HG03196 (cell line): ENCODE data around the gene EZH1.
A peak's percentile ranks its signal among the peaks of the same experiment; 100 is the strongest.

Experiments
- ATAC-seq: cut with Tn5 transposase; IDR thresholded peaks from one replicate; pipeline ENCODE4 v1.9.1; 2021; ENCODE audit not compliant: unreplicated experiment

Gene EZH1

DNA sequence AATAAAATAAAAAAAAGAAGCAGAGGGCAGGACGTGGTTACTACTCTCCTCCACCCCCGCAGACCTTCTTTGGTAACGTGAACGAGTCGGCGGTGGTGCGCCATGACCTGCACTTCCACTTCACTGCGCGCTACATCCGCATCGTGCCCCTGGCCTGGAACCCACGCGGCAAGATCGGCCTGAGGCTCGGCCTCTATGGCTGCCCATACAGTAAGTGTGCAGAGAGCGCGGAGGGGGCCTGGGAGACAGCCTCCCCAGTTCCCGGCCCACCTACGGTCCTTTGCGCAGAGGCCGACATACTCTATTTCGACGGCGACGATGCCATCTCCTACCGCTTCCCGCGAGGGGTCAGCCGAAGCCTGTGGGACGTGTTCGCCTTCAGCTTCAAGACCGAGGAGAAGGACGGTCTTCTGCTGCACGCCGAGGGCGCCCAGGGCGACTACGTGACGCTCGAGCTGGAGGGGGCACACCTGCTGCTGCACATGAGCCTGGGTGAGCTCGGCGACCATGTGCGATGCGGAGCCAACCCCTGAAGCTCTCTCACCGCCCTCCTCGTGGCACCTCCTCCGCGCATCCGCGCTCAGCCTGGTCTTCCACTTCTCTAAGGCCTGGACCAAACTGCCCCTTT is 59.8 kb downstream of the EZH1 start:
- ATAC-seq = no peak

DNA sequence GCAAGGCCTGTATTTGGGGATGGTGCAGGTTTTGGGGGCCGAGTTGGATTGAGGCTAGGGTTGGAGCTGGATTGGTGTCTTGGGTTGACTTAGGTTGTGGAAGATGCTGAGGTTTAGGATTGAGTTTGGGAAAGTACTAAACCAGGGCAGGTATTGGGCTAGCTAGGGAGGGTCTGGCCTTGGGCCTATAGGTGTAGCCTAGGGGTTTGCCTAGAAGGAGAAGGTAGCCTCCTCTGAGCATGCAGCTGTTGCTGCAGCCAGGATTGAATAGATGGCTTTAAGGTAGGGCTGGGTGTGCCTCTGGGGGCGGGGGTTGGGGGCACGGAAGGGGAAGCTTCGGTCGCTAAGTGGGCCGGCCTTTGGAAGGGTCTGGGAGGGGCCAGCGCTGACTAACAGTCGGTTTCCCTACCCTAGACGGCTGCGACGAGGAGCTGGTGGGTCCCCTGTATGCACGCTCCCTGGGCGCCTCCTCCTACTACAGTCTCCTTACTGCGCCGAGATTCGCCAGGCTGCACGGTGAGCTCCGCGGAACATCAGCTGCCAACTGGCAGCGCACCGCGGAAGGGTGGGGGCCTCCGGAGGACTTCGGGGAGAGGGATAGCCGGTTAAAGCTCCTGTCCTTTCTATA is 61.3 kb downstream of the EZH1 start:
- ATAC-seq = no peak

DNA sequence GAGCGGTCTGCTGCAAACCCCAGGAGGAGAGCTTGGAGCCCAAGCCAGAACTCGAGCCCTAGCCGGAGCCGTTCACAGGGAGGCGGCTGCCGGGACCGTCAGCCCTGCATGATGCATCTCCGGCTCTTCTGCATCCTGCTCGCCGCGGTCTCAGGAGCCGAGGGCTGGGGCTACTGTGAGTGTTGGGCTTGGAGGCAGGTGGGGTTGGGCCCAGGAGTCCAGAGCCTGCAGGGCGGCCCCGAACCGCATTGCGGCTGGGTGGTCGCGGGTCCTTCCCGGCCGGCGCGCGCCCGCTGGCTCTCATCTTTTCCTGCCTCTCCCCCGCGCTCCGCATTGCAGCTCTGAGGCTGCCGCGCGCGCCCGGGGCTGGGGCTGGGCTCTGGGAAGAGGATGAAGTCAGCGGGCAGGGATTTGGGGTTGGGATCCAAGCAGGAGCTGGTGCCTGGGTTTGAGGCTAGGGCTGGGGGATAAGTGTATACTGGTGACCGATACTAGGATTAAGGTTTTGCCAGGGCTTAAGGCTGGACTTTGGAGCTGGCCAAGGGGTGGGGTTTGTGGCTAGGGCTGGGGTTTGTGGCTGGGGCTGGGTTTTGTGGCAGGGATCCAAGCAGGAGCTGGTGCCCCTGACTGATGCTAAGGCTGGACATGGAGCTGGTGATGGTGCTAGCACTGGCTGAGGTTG is 62.0 kb downstream of the EZH1 start:
- no peak for ATAC-seq

DNA sequence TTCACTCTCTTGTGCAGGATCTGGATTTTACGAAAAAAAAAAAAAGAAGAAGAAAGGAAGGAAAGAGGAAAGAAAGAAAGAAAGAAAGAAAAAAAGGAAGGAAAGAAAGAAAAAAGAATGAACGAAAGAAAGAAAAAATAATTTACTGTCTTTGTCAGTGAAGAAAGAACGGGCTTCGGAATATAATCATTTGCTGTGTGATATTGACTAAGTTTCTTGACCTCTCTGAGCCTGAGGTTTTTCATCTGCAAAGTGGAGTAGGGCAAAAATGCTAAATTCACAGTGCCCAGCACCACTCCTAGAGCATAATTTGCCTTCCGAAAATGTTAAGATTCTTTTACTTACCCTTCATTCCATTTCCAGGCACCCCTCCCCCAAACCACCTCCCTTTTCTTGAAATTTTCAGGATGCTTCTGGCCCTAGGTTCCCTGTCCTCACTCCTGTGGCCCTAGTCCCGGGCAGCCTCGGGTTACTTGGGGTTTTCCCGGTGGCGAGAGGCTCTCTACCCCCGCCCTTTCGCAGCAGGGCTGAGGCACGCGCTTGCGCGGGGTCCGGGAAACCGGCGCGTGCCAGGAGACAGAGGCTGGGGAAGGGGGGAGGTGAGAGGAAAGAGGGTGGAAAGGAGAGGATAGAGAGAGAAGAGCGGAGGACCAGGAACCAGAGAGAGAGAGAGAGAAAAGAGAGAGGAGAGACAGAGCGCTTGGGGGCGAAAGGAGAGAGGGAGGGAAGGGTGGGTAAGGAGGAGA is 62.7 kb downstream of the EZH1 start, which contains the start of gene CNTNAP1:
TSS of gene CNTNAP1 (plus strand) at position 556 of the 746 bp plus-strand sequence. CDS start 299 bp downstream, outside the sequence.
- no peak for ATAC-seq

DNA sequence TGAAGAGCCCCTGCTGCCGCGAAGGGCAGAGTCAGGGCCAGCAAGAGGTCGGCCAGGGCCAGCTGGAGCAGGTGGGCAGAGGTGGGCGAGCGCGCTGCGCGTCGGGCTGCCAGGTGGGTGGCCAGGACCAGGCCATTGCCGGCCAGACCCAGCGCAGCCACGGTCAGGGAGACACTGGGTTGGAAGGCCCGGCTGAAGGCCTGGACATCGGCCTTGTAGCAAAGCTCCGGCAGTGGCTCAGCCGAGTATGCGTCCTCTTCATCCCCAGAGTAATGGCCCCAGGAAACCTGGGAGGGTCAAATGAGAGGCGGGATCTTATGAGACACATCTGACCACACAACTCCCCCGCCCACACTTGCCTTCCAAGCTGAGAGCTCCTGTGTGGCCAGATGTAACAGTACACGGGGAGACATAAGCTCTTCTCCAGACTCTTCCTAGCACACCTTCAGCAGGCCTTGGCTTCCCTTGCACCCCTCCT is 64.5 kb downstream of the EZH1 start:
- ATAC-seq = no peak

DNA sequence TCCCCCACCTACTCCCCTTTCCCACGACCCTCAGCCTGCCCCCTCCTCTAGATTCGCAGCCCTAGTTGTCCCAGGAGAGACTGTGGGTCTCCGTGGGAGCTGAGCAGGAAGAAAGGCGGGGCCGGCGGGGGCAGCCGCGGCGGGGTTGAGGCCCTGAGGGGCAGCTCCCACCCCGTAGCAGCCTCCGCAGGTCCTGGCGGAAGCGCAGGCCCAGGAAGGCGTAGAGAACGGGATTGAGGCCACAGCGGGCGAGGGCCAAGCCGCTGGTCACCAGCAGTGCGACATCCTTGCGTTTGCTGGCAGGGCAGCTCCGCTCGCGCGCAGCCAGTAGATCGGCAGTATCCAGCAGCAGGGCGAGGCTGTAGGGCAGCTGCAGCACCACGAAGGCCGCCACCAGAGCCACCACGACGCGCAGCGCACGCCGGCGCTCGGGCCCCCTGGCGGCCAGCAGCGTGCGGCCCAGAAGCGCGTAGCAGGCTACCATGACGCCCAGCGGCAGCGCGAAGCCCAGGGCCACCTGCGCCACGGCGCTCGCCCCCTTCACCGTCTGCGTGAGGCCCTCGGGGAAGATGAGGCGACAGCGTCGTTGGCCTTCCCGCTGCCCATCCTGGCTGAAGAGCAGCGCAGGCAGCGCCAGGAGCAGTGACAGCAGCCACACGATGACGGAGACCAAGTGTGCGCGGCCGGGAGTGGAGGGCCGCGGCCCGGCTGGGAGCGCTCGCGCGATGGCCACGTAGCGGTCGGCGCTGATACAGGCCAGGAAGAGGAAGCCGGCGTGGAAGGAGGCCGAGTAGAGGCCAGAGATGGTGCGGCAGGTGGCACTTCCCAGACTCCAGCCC is 65.1 kb downstream of the EZH1 start:
- ATAC-seq = no peak

DNA sequence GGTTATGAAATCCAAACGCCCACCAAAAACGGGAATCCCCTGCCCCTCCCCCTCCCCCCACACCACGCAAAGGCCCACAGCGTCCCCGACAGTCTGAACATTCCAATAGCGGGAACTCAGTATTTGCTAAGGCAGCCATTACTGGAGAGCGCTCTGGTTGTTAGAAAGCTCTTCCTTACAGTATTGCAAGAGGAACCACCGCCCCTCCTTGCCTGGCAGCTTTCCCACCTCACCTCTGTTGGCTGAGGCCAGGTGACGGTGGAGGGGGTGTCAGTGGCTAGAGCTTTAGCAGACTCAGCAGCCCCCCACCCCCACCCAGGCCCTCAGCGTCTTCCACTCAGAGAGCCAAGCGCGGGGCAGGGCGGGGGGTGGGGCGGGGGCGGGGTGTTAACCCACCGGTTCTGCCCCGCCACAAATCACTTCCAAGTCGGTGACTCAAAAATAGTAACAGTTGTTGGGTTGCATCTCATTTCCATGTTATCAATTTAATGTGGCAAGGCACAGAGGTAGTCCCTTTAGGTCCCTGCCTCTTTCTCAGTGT is 65.8 kb downstream of the EZH1 start:
- no peak for ATAC-seq

DNA sequence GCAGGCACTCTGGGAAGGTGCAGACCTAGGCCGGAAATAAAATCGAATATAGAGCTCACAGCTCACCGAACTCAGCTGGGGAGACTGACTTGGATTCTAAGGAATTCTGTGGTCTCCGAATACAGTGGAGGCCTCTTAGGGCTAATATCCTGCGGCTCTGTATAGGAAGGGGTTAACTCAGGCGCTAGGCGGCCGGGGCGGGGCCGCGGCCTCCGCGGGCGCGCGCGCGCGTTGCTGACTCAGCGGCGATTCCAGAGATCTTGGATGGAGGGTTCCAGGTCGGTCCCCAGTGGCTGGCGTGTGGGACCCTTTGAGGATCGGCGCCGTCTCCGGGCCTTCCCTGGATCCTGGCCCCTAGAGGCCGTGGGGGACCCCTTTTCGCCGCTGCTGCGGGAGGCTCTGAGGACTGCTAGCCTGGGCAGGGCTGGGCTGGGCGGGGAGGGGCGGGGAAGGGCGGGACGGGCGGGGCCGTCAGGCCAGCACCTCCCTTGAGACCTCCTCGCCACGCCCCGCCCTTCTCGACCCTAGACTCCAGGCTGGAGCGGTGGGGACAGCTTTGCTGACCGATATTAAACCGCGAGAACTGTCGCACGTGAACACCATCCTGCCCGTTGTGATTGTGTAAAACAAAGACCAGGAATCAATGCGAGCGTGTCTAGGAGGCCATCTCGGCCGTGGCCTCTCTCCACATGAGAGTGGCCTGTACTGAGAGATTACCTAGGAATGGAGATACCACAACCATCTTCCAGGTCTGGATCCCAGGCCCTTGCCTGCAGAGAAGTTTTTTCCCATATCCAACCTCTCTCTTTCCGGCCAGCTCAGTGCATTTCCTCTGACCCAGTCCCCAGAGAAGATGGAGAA is 66.7 kb downstream of the EZH1 start:
- peak; percentile 27 for ATAC-seq

DNA sequence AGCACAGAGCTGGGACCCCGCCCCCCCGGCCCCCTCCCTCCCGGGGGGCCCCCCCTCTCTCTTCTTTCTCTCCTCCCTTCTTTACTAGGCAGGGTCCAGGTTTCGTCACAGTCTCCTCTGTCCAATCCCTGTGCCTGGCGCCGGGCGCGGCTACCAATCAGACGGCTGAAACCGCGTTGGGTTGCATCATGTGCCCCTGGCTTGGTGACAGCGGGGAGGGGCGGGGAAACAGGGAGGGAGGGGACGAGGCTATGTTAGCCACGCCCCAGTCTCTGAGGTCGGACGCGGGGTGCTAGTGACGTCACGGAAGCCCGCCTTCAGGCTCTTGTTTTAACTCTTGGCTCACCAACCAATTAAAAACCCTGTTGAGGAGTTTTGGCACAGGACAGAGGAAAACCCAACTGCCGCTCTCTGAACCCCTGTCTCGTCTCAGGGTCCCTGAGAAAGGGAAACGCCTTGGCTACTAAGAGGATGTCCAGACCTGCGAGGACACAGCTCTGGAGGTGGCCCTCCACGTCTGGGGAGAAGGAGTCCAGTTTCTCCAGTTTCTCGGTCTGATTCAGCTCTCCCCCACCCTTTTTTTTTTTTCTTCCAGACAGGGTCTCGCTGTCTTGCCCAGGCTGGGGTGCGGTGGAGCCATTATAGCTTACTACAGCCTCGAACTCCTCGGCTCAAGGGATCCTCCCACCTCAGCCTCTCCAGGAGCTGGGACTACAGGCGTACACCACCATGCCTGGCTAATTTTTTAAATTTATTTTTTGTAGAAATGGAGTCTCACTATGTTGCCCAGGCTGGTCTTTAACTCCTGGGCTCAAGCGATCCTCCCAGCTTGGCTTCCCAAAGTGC is 67.6 kb downstream of the EZH1 start:
- peak; percentile 59 for ATAC-seq

DNA sequence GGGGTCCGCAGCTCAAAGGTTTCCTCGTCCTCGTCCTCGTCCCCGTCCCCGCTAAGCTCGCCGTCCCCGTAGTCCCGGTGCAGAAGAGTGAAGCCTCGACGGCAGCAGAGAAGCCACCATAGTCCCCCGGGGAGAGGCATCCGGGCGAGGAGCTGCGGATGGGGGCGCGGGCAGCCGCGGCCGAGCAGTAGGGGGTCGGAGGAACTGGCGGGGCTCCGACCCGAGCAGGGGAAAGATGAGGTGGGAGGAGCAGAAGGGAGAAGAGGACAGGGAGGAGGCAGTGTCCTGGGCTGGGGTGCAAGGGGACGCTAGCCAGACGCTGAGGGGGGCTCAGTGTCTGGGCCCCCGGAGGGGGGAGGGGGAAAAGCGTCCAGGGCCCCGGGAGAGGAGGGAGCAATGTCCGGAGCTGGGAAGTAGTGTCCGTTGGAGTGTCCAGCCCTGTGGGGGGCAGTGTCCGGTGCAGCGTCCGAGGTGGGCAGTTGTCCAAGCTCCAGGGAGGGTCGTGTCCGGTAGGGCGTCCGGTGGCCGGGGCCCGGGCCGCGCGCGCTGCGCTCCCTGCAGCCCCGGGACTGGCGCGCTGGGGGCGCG is 68.3 kb downstream of the EZH1 start, which contains the start of gene PLEKHH3:
TSS of gene PLEKHH3 (minus strand) at position 571 of the 588 bp plus-strand sequence. CDS start at position 140, 431 bp downstream.
- no peak for ATAC-seq

DNA sequence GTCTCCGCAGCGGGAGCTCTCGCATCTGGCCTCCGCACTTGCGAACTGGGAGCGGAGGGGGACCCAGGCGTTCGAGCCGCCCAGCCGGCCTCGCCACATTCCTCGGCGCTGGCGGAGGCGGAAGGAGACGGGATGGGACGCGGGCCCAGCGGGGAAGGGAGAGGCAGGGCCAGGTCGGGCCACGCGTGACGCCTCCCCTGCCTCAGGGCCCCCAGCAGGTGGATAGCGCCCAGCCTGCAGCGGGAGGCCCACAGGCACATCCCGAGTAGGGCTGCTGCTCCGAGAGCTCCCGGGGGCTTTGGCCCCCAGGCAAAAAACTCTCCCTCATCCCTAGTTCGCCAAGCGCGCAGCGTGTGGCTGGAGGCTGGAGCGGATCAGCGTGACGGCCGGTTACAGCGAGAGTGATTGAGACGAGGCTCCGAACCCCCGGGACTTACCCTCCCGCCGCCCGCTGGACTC is 68.8 kb downstream of the EZH1 start:
- ATAC-seq = no peak

DNA sequence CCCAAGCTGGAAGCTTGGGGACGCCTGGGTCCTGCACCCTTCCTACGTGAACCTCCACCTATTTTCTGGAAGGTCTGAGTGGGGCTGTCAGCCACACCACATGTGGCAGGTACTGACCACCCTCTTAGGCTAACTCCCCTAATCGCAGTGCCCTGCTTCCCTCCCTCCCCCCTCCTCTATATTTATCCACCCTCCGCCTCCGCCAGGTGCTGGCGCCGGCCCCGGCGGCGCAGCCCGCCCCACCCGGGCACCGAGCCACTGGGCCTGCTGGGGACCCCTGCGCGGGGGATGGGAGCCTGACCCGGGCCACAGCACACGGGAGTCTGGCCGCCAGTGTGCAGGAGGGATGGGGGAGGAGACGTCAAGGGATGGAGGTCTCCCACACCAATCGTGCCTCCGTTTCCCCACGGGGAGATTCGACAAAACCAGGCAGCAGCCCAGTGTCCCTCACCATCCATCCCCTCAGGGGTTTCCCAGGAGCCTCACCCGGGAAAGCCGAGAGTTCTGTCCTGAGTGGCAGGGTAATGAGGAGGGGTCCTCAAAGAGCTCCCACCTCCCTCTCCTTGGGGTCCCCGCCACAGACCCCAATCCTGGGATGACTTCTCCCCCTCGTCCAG is 69.4 kb downstream of the EZH1 start:
- no peak for ATAC-seq

DNA sequence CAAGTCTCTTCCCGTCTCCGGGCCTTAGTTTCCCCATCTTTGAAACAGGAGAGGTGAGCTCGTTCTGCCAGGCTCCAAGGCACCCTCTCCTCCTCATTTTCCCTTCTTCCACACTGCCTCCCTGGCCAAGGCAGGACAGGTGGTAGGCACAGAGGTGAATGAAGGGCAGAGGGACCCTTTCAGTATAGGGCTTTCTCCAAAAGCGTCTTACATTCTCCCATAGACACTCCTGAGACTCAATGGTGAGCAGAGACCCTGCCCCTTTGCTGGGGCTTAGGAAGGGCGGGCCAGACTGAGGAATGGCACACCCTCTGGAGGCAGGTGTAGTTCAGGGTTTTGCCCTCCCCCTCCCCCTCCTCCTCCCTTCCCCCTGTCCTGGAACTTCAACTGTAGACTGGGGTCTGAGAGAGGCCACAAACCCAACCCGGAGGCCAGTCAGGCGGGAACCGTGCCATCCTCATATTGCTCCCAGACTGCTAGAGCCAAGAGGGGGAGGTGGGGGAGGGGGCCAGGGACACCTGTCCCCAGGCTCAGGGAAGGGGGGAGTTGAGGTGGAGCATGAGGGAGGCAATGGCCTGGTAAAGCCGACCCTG is 70.0 kb downstream of the EZH1 start:
- no peak for ATAC-seq

DNA sequence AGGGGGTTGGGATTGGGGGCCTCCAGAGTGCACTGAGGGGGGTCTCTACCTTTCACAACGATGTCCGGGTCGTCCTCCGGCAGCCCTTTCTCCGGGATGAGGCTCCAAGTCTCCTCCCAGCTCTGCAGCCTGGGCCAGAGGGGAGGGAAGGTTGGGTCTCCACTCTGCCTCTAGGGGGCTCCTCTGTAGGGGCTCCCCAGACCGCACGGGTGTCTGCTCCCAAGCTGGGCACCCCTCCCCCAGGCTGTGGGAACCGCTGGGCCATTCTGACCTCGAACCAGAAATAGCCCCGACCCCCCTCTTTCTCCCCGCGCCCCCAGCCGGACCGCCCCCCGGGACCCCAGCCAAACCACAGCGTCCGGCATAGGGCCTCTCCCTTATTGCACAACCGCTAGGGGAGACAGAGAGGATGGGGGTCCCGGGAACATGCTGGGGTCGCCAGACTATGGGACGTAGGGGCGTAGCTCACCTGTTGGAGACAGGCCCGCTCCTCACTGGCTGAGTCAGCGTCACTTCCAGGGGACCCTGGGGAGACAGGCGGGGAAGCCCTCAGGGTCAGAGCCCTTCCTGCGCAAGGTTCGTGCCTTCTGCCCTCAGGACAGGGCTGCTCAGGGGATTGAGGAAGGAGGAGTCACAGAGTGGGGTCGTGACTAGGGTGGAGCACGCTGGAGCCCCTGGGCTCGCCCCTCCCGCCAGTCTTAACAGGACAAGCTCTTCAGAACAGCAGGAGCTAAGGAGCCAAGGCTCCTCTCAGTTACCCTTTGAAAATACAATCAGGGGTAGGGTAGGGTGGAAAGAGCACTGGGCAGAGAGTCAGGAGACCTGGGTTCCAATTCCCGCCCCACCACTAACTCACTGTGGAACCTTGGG is 70.7 kb downstream of the EZH1 start:
- no peak for ATAC-seq

DNA sequence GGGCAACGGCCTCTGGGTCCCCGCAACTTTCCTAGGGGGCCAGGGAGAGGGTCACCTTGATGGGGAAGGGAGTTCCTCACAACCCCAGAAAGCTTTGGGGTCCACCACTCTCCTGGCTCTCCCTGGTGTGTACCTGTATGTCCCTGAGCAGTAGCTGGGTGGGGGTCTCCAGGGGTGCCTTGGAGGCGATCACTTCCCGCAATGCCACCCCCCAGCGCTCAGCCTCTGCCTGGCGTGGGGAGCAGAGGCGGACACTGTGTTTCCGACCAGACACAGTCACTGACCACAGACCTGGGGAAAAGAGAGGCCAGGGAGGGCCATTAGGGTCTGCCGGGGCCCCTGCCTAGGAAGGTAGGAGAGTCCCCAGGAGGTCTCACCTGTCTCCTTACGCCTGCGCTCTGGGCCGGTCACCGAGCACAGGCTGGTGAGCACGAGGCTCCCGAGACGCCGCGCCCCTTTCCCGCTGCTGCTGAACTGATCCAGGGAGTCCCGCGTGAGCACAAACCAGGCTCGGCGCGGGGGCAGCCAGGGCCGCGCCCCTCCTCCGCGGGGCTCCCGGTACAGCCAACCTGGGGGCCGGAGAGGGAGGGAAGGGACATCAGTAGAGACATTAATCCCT is 71.5 kb downstream of the EZH1 start:
- ATAC-seq = no peak

DNA sequence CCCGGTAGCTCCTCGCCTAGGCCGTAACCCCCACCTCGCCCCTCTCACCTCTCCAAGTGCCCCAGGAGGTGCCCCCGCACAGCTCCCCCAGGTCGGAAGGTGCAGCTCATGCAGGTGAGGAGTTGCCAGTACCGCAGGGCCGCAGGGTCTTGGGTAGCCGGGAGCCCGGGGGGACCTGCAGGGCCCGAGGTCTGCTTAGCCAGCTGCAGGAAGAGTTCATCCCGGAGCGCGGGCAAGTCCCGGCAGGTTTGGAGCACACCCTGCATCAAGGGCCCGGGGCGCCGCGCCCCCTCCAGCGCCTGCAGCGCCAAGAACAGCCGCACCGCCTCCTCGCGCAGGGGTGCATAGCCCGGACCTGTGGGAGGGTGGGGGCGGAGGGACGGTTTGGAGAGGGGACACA is 72.8 kb downstream of the EZH1 start:
- no peak for ATAC-seq
